Mesenchymal stem cell (in vitro differentiated cells and primary cell): ENCODE measurements around the gene C18orf32.
"Not testable (repeated sequence)": the region's sequence is repeated elsewhere in the genome, so short reads cannot be mapped to it uniquely, and the experiment has no call there.

Experiments used
- DNase-seq: peaks from one replicate; pipeline ENCODE4 v3.0.0-alpha.2; 2013
- H2AFZ ChIP-seq: one replicate; pipeline ENCODE4 v1.6.1; 2013; ENCODE audit warnings: low read depth, mild to moderate bottlenecking, control low read depth, inconsistent platforms, low read length, moderate library complexity
- H2AK5ac ChIP-seq: 2 replicates; pipeline ENCODE4 v1.6.1; 2013; ENCODE audit warnings: low read length, moderate library complexity, mild to moderate bottlenecking, inconsistent platforms; ENCODE audit not compliant: severe bottlenecking
- H2BK120ac ChIP-seq: one replicate; pipeline ENCODE4 v1.6.1; 2013; ENCODE audit warnings: low read depth, mild to moderate bottlenecking, inconsistent platforms, low read length, moderate library complexity
- H2BK12ac ChIP-seq, 2 experiments: one replicate each; pipeline ENCODE4 v1.6.1; 2013; ENCODE audit warnings: inconsistent platforms in 2 of 2, low read length in 2 of 2, mild to moderate bottlenecking in 2 of 2, moderate library complexity in 2 of 2, control low read depth in 1 of 2
- H2BK15ac ChIP-seq: one replicate; pipeline ENCODE4 v1.6.1; 2013; ENCODE audit warnings: mild to moderate bottlenecking, low read depth, inconsistent platforms; ENCODE audit not compliant: poor library complexity, severe bottlenecking
- H2BK5ac ChIP-seq: 2 replicates; pipeline ENCODE4 v1.6.1; 2013; ENCODE audit warnings: low read depth, mild to moderate bottlenecking, low read length, control low read depth, inconsistent platforms; ENCODE audit not compliant: poor library complexity, severe bottlenecking
- H3K14ac ChIP-seq, 2 experiments: one replicate each; pipeline ENCODE4 v1.6.1; 2013; ENCODE audit warnings: inconsistent platforms in 2 of 2, low read length in 2 of 2, control low read depth in 1 of 2, mild to moderate bottlenecking in 1 of 2, moderate library complexity in 1 of 2
- H3K18ac ChIP-seq, 2 experiments: one replicate each; pipeline ENCODE4 v1.6.1; 2013; ENCODE audit warnings: inconsistent platforms in 2 of 2, low read length in 2 of 2, control low read depth in 1 of 2, low read depth in 1 of 2, mild to moderate bottlenecking in 1 of 2
- H3K23ac ChIP-seq, 2 experiments: one replicate each; pipeline ENCODE4 v1.6.1; 2013; ENCODE audit warnings: inconsistent platforms in 2 of 2, low read length in 2 of 2, mild to moderate bottlenecking in 2 of 2, moderate library complexity in 2 of 2, control low read depth in 1 of 2
- H3K27ac ChIP-seq: 2 replicates; pipeline ENCODE4 v1.5.1; 2013; ENCODE audit warnings: mild to moderate bottlenecking, moderate library complexity, low read length, control low read depth, inconsistent platforms; ENCODE audit not compliant: poor library complexity, severe bottlenecking
- H3K27me3 ChIP-seq, 2 experiments: 2 replicates each; pipeline versions ENCODE4 v1.6.1 to v1.7.0; 2013; ENCODE audit warnings: low read length in 2 of 2, mild to moderate bottlenecking in 2 of 2, moderate library complexity in 2 of 2, control low read depth in 1 of 2, inconsistent platforms in 1 of 2; ENCODE audit not compliant: control insufficient read depth in 1 of 2, insufficient read depth in 1 of 2
- H3K36me3 ChIP-seq, 2 experiments: 2 replicates each; pipeline versions ENCODE4 v1.6.1 to v1.7.0; 2013; ENCODE audit warnings: low read length in 2 of 2, control low read depth in 1 of 2, inconsistent platforms in 1 of 2, low read depth in 1 of 2, mild to moderate bottlenecking in 1 of 2; ENCODE audit not compliant: insufficient read depth in 2 of 2, control insufficient read depth in 1 of 2
- H3K4ac ChIP-seq, 2 experiments: one replicate each; pipeline ENCODE4 v1.6.1; 2013; ENCODE audit warnings: inconsistent platforms in 2 of 2, low read length in 2 of 2, mild to moderate bottlenecking in 2 of 2, moderate library complexity in 2 of 2, control low read depth in 1 of 2, low read depth in 1 of 2
- H3K4me1 ChIP-seq: 2 replicates; pipeline ENCODE4 v1.6.1; 2013; ENCODE audit warnings: low read depth, low read length, control low read depth; ENCODE audit not compliant: control insufficient read depth, insufficient read depth
- H3K4me2 ChIP-seq: 2 replicates; pipeline ENCODE4 v1.6.1; 2013; ENCODE audit warnings: low read length, mild to moderate bottlenecking, inconsistent platforms; ENCODE audit not compliant: poor library complexity, severe bottlenecking
- H3K4me3 ChIP-seq, 2 experiments: 2 replicates each; pipeline versions ENCODE4 v1.5.1 to v1.7.0; 2013; ENCODE audit warnings: low read length in 2 of 2, mild to moderate bottlenecking in 2 of 2, control low read depth in 1 of 2, low read depth in 1 of 2; ENCODE audit not compliant: insufficient read depth in 1 of 2
- H3K79me1 ChIP-seq: replicated peaks from 2 replicates; pipeline ENCODE4 v1.6.1; 2013; ENCODE audit warnings: mild to moderate bottlenecking, control low read depth, low read length, inconsistent platforms; ENCODE audit not compliant: poor library complexity, severe bottlenecking
- H3K9ac ChIP-seq: 2 replicates; pipeline ENCODE4 v1.7.0; 2013; ENCODE audit warnings: mild to moderate bottlenecking, low read length, moderate library complexity
- H3K9me3 ChIP-seq: 2 replicates; pipeline ENCODE4 v1.7.0; 2013; ENCODE audit warnings: mild to moderate bottlenecking, low read length; ENCODE audit not compliant: control insufficient read depth
- H4K8ac ChIP-seq: one replicate; pipeline ENCODE4 v1.6.1; 2013; ENCODE audit warnings: inconsistent platforms, mild to moderate bottlenecking, low read length, moderate library complexity
- H4K91ac ChIP-seq: one replicate; pipeline ENCODE4 v1.6.1; 2013; ENCODE audit warnings: mild to moderate bottlenecking, low read length, inconsistent platforms
- WGBS: methylation state at CpG from one replicate; pipeline ENCODE4 v1.1.7; 2013; ENCODE audit warnings: mixed read lengths; 5-methylcytosine and 5-hydroxymethylcytosine counted together

Gene C18orf32

GRCh38 chr18:49476664-49477411 lies 10.2 kb downstream of the C18orf32 start:
- Histone ChIP-seq H2BK5ac (no peak overlapping the region), H4K91ac (no peak overlapping the region), H3K4me2 (no peak overlapping the region), H3K4me3 (no peak overlapping the region), H3K9ac (peak overlapping the region; percentile 48), H3K9me3 (no peaks in the 10 kb centered on the region), H3K27me3 (no peaks in the 10 kb centered on the region), H3K4me1 (peaks cover 5% of the 10 kb centered on the region), H3K36me3 (peaks cover 21 to 34% of the 10 kb centered on the region in 2 experiments), H3K23ac (no peak overlapping the region), H3K79me1 (peaks cover 4% of the 10 kb centered on the region), H3K27ac (peak overlapping the region; percentile 63), H2AFZ (no peak overlapping the region), H3K18ac (no peak overlapping the region), H2BK120ac (no peak overlapping the region), H4K8ac (peak overlapping the region; percentile 20), H2AK5ac (no peak overlapping the region), H3K4ac (no peak overlapping the region), H3K14ac (no peak overlapping the region), H2BK12ac (no peak overlapping the region), H2BK15ac (no peak overlapping the region)
- DNase-seq, result peak; percentile 87
- 88% methylated on average over 10 of the region's 11 CpGs for WGBS

GRCh38 chr18:49474935-49475334 lies 12.1 kb downstream of the C18orf32 start:
- H3K79me1 ChIP-seq, H2AK5ac ChIP-seq, DNase-seq, H3K14ac ChIP-seq, H4K91ac ChIP-seq, H3K27me3 ChIP-seq, H2BK5ac ChIP-seq, H3K4ac ChIP-seq, H3K4me2 ChIP-seq, H3K9ac ChIP-seq, H3K4me1 ChIP-seq, H2AFZ ChIP-seq, H3K18ac ChIP-seq, H4K8ac ChIP-seq, H3K27ac ChIP-seq, H3K4me3 ChIP-seq, H2BK15ac ChIP-seq, H3K23ac ChIP-seq, H2BK120ac ChIP-seq, H3K9me3 ChIP-seq, H2BK12ac ChIP-seq: not testable (repeated sequence)
- WGBS, result 98% methylated on average over 6 of the region's 6 CpGs
- peaks cover 14 to 15% of the 10 kb centered on the region in 2 experiments for H3K36me3 ChIP-seq

GRCh38 chr18:49473721-49474120 lies 13.3 kb downstream of the C18orf32 start:
- Histone ChIP-seq H2BK5ac (no peak overlapping the region), H2AFZ (no peak overlapping the region), H3K18ac (no peak overlapping the region), H3K79me1 (no peaks in the 10 kb centered on the region), H3K27ac (no peak overlapping the region), H3K36me3 (peaks cover 3 to 5% of the 10 kb centered on the region in 2 experiments), H3K9ac (peak overlapping the region; percentile 32), H3K14ac (no peak overlapping the region), H2AK5ac (no peak overlapping the region), H3K9me3 (no peaks in the 10 kb centered on the region), H2BK120ac (no peak overlapping the region), H3K4me1 (peaks cover 7% of the 10 kb centered on the region), H4K91ac (no peak overlapping the region), H2BK15ac (no peak overlapping the region), H3K27me3 (peaks cover 0 to 5% of the 10 kb centered on the region in 2 experiments), H3K4me2 (no peak overlapping the region), H3K4ac (no peak overlapping the region), H3K4me3 (no peak overlapping the region), H2BK12ac (no peak overlapping the region), H3K23ac (peak overlapping the region in 1 of 2 experiments; percentile 69), H4K8ac (no peak overlapping the region)
- WGBS, result 57% methylated on average over 3 of the region's 4 CpGs
- no peak for DNase-seq

GRCh38 chr18:49472459-49472858 lies 14.6 kb downstream of the C18orf32 start:
- no peak overlapping the region for H3K9ac ChIP-seq
- H3K4me1 ChIP-seq, result peaks cover 7% of the 10 kb centered on the region
- H3K79me1 ChIP-seq, result no peaks in the 10 kb centered on the region
- H3K27me3 ChIP-seq, result peaks cover 0 to 5% of the 10 kb centered on the region in 2 experiments
- H4K8ac ChIP-seq, result no peak overlapping the region
- no peaks in the 10 kb centered on the region for H3K36me3 ChIP-seq
- 84% methylated on average over 2 of the region's 3 CpGs for WGBS
- H2AK5ac ChIP-seq, result no peak overlapping the region
- H2BK15ac ChIP-seq, result no peak overlapping the region
- no peak overlapping the region for H3K23ac ChIP-seq
- H3K14ac ChIP-seq, result no peak overlapping the region
- no peak overlapping the region for H3K18ac ChIP-seq
- H2AFZ ChIP-seq, result no peak overlapping the region
- H2BK5ac ChIP-seq, result no peak overlapping the region
- DNase-seq, result no peak
- H2BK12ac ChIP-seq, result no peak overlapping the region
- no peak overlapping the region for H4K91ac ChIP-seq
- no peak overlapping the region for H2BK120ac ChIP-seq
- no peak overlapping the region for H3K4me3 ChIP-seq
- H3K27ac ChIP-seq, result no peak overlapping the region
- H3K4ac ChIP-seq, result no peak overlapping the region
- H3K9me3 ChIP-seq, result no peaks in the 10 kb centered on the region
- no peak overlapping the region for H3K4me2 ChIP-seq
